HG03571 (cell line): ENCODE measurements around the gene ZC3H15.

Experiments
- ATAC-seq: cut with Tn5 transposase; IDR thresholded peaks from one replicate; pipeline ENCODE4 v1.9.1; 2021; ENCODE audit not compliant: unreplicated experiment

ZC3H15 gene

DNA sequence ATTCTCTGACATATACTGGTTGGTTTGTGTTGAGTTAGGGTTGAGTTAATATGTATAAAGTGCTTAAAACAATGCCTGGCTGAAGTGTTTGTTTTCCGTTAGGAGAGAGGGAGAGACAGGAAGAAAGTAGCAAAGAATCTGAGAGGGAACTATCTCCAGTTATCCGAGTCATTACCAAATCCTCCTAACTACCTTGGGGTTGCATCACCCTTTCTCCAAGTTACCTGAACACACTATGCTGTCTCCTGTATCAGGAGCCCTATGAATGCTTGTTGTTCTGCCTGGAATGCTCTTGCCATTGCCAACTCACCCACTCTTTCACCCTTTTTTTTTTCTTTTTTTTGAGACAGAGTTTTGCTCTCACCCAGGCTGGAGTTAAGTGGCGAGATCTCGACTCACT, 55.9 kb downstream of the ZC3H15 start:
- no peak for ATAC-seq

DNA sequence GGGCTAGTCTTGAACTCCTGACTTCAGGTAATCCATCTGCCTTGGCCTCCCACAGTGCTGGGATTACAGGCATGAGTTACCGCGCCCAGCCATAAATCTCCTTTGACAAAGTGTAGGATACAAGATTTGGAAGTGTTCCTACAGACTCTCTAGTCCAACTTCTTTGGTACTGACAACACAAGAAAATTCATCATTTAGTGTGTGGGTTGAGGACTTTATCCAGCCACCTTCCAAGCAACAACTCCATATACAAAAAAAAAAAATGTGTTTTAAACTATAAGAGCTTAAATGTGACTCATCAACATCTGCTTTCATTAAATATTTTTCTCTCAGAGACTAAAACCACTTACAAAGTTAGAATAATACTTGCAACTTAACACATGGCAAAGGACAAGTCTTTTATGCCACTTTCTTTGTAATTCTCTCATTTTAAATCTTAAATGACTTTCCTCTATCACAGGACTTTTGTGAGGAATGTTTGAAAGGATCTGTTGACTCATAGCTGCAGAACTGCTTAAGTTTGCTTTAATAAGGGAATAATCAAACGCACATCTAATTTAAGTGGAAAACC, 57.6 kb downstream of the ZC3H15 start:
- no peak for ATAC-seq

DNA sequence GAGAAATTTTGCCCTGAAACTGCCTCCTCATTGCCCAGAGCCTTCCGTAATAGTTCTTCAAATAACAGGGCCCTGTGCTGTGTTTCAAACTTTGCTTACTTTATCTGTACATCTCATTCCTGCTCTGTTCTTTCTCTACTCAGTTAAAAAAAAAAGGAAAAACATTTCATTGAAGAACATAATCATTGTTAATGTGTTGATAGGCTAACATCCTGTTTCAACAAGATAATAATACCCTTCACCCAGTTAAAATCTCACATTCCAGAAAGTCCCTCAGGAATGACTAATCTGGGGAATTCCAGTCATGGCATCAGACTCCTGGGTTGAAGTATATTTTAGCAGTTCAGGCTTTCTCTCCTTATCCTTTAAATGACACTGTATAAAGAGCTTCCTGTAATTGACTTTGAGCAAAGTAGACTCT, 58.2 kb downstream of the ZC3H15 start:
- ATAC-seq, result no peak

DNA sequence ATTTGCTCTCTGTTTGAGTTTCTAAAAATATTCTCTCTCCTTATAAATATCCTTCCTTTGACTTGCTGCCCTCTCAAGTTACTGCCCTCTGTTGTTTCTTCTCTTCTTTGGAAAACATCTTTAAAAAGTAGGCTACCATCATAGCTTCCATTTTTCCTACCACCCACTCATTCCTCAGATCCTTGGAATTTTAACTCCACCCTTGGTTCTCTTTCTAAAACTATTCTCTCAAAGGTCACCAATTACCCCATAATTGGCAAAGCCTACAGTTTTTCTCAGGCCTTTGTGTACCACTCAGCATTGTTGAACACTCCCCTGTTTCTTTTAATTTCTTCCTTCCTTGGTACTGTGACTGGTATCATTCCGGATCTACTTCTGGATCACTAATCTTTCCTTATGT, 60.8 kb downstream of the ZC3H15 start:
- ATAC-seq, result no peak

DNA sequence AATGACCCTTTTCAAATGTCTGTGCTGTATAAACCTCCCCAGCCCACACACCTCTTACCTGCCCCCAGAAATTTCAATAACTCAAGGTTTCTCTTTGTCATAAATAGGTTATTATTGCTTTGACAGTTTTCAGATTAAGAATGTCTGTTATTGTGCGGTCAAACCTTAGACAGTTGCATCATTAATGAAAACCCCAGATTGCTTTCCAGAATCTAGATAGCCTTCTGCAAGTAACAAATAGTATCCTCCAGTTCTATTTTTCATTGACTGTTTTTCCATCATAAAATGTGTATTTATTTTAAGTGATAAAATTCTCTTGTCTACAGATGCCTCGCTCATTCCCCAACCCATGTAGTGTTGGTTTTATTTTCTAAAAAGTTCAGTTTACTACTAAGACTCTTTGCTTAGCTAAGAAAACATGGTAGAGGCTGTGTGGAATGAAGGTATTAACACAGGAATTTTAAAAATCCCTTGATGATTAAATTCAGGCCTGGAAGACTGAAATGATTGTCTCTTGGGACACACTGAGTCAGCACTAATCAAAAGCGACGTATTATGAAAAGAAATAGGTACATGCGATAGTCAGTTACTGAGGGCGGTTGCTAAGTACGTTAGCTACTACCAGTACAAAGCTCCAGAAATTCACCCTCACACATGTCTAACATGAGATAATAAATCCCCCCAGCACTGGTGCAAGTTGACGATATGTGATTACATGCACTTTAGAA, 65.4 kb downstream of the ZC3H15 start:
- ATAC-seq, result no peak

DNA sequence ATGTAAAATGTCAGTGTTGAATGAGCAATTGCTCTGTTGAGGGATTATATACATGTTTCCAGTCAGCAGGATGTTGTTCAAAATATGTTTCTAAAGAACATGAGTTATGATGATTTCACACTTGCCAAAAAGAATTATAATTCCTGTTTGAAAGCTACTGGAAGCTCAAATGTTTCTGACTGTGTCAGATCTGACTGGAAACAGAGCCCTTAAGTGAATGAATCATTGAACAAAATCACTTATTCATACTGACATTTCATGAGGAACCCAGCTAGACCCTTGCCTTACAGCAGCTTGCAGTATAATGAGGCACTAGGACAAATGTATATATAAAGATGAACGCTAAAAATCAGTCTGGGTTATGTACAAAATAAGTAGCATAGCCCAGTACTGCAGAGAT, 68.4 kb downstream of the ZC3H15 start:
- no peak for ATAC-seq

DNA sequence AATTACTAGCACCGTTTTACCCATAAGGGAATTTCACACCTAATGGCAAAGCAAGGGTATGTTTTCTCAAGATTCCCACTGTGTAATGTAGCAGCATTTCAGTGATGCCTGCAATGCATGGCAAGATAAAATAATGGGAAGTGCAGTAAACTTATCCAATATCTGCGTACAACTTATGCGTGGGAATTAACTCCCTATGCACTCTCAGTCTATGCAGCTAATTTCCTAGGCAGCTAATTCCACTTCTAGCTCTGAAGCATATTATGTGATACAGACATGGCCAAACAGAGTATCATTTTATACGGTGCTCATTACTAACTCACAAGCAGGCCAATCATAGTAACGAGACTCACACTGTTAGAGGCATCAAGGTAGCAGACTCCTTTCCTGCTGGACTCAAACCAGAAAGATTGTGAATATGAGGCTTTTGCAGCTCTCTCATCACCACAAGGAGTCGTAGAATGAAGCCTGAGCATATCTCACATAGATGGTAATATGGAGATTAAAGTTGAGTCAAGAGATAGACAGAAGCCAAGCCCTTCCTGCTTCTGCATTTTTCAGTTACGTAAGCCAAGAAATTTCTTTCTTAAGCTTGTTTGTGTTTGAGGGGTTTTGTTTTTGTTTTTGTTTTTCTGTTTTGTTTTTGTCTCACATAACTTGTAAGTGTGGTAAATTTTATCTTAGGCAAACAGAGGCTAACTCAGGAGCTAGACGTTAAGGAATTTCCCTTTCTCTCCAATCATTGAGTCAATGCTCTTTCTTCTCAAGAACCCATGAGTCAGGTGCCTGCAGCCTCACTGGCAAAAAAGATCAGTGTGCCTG, 69.0 kb downstream of the ZC3H15 start:
- ATAC-seq, result no peak

DNA sequence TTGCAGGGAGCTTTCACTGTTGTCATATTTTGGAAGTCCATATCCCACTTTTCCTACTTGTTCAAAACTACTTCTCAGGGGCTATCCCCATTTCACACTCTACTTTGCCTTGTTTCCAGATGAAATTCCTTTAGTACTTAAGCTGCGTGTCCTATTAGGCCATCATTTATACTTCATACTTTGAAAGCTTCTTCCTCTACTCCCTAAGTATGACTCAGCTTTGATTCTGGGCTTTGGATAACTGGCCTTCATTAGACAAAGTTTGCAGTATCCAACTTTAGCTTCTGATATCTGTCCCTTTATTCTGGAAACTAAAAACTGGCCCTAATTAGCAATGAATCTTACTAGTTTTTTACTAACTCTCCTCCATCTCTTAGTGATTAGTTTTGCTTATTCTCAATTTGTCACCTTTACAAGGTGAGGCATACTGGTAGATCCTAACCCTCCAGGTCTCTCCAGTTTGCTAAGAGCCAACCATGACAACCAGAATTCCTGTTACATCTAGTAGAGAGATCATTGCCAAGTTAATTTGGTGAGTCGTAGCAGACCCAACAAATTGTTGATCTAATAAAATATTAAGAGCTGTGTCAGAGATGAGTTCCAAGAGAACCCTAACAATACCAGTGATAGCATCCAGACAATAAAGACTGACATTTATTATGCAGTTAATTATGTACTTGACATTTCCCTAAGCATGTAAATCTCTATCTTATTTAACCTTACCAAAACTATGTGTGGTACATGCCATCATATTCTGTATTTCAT, 72.6 kb downstream of the ZC3H15 start:
- no peak for ATAC-seq
